AG09319 (cell line): ENCODE results near the gene NUDT8.

Source experiments
- DNase-seq: peaks from one replicate; pipeline ENCODE4 v3.0.0-alpha.2; 2010; ENCODE audit warnings: low read depth; ENCODE audit errors: extremely low read depth
- CTCF ChIP-seq: IDR thresholded peaks from 2 replicates; pipeline ENCODE4 v1.5.1; 2011; ENCODE audit warnings: low read depth, mild to moderate bottlenecking, inconsistent platforms, low read length, moderate library complexity

NUDT8 gene

GRCh38 chr11:67636962-67637361, 7.2 kb upstream of the NUDT8 start:
- TF ChIP-seq CTCF = no peak

GRCh38 chr11:67635231-67635521, 5.4 kb upstream of the NUDT8 start:
- DNase-seq = no peak
- no peak for TF ChIP-seq CTCF

More at GRCh38 chr11:67636962-67637361, 7.2 kb upstream of the NUDT8 start:
- no peak for DNase-seq

- DNase-seq = no peak
- TF ChIP-seq CTCF = no peak
Observed at GRCh38 chr11:67634366-67635230, 4.9 kb upstream of the NUDT8 start.

GRCh38 chr11:67633758-67634365, 4.1 kb upstream of the NUDT8 start:
- TF ChIP-seq CTCF = no peak
- DNase-seq = no peak

GRCh38 chr11:67632982-67633755, 3.4 kb upstream of the NUDT8 start:
- no peak for TF ChIP-seq CTCF
- DNase-seq = no peak

GRCh38 chr11:67632175-67632981, 2.6 kb upstream of the NUDT8 start:
- TF ChIP-seq CTCF = no peak
- no peak for DNase-seq
